IPS-18a (cell line): ENCODE results near the gene RRM2.
"Not testable (repeated sequence)": the region's sequence is repeated elsewhere in the genome, so short reads cannot be mapped to it uniquely, and the experiment has no call there.

Experiments
- H3K27ac ChIP-seq: one replicate; pipeline ENCODE4 v1.5.1; 2013; ENCODE audit warnings: low read length
- H3K27me3 ChIP-seq: one replicate; pipeline ENCODE4 v1.6.1; 2013; ENCODE audit warnings: mild to moderate bottlenecking, low read length; ENCODE audit not compliant: control insufficient read depth, insufficient read depth
- H3K36me3 ChIP-seq: one replicate; pipeline ENCODE4 v1.6.1; 2013; ENCODE audit warnings: low read depth, low read length; ENCODE audit not compliant: control insufficient read depth
- H3K4me1 ChIP-seq: one replicate; pipeline ENCODE4 v1.6.1; 2013; ENCODE audit warnings: low read depth, low read length; ENCODE audit not compliant: control insufficient read depth
- H3K4me3 ChIP-seq: one replicate; pipeline ENCODE4 v1.5.1; 2013; ENCODE audit warnings: low read length
- H3K9ac ChIP-seq: one replicate; pipeline ENCODE4 v1.6.1; 2013; ENCODE audit warnings: mild to moderate bottlenecking, low read length, moderate library complexity
- H3K9me3 ChIP-seq: one replicate; pipeline ENCODE4 v1.6.1; 2013; ENCODE audit warnings: low read depth, low read length; ENCODE audit not compliant: control insufficient read depth

RRM2 gene

DNA sequence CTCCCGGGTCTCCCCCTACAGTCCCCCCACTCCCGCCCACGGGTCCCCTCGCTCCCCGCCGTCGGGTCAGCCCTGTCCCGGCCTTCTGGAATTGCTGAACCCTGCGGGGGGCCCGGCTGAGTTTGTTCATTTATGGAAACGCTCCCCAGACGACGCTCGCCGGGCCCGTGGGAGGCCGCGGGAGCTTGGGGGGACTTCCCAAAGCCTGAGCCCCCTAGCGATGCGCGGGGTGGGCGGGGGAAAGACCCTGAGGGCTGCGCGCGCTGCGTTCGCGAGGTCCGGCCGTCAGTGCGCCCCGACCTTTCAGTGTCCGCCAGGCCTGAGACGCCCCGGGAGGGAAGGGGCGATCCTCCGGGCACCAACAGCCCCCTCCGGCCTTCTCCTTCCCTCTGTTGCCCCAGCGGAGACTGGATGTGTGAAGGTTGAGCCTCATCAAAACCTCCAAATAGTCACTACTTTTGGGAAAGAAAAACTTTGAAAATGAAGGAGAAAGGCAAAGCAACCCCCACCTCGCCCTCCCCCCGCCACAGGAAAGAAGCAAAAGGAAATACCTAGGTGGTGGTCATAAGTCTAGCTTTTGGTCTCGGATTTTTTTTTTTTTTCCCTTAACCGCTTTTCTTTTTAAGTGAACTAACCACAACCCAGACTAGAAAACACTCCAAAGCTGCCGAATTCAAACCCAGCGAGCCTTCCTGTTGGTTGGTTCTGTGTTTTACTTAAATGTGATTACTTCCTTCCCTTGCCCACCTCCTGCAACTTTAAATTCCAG, 41.8 kb upstream of the RRM2 start:
- no peaks in the 10 kb centered on the region for H3K36me3 ChIP-seq
- peaks cover 12% of the 10 kb centered on the region for H3K4me1 ChIP-seq
- no peaks in the 10 kb centered on the region for H3K9me3 ChIP-seq
- H3K9ac ChIP-seq, result no peak overlapping the region
- peak overlapping the region; percentile 39 for H3K4me3 ChIP-seq
- H3K27me3 ChIP-seq, result peaks cover 69% of the 10 kb centered on the region
- no peak overlapping the region for H3K27ac ChIP-seq

DNA sequence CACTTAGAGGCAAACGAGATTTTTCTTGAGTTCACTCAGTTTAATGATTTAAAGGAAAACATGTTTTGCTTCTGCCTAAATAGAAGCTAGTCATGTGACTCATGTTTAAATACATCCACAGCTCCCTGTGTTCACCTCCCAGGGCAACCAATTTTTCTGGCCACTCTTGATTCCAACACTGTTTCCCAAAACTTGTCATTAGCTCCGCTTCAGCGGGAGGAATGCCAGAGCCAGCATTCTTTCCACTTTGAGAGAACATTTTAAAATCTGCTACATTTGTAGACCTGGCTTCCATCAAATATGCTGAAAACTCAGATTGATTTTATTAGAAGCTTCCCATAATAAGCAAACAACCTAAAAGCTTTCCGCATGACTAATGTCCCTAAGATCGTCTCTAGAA, 39.5 kb upstream of the RRM2 start:
- Histone ChIP-seq H3K36me3 (no peaks in the 10 kb centered on the region), H3K9me3 (no peaks in the 10 kb centered on the region), H3K27me3 (peaks cover 49% of the 10 kb centered on the region), H3K27ac (no peak overlapping the region), H3K4me1 (peaks cover 12% of the 10 kb centered on the region), H3K9ac (no peak overlapping the region), H3K4me3 (no peak overlapping the region)

DNA sequence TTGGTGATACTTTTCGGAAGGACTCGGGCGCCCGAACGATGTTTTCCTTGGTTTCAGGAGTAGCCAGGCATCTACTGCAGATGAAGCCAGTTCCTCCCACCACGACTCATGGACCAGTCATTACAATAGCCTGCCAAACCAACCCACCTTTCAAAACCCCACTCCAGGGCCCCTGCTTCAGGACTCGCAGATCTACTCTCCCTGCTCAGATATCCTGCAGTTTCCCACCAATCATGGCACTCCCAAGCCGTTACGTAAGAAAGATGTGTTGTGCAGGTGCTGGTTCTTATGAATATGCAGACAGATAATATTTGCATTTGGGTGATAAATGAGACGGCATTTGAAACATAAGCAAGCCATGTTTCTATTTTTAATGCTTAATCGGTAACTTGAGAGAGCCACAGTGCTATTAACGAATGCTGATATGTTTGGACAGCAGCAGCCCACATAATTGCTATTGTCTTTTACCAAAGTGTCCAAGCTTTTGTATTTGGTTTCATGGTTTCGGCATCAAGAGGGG, 38.8 kb upstream of the RRM2 start:
- no peak overlapping the region for H3K4me3 ChIP-seq
- no peak overlapping the region for H3K9ac ChIP-seq
- no peaks in the 10 kb centered on the region for H3K9me3 ChIP-seq
- peaks cover 12% of the 10 kb centered on the region for H3K4me1 ChIP-seq
- no peak overlapping the region for H3K27ac ChIP-seq
- no peaks in the 10 kb centered on the region for H3K36me3 ChIP-seq
- peaks cover 42% of the 10 kb centered on the region for H3K27me3 ChIP-seq

DNA sequence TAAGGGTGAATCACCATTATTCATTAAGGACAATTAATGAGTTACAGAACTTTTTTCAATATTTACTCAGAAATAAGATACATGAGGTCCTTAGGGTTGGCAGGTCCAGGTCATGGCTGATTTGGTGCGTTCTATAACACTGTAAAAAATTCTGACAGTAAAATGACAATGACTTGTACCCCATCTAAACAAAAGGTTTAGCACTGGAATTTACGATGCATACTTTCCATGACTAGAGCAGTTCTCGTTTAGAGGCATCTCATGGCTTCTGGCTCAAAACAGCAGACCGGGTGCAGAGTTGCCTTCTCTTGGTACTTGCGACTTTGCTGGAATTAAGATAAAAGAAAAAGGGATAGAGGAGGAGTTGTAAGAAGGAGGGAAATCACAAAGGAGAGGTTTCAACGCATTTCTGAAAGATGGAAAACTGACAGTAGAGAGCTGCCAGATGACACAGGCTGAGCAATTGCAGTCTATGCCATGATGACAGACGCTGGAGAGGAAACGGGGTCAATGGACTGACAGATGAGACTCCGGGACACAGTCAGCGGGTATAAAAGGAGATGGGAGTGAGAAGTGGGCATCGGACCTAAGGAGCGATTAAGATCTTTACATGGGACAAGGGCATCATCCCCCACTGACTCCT, 38.2 kb upstream of the RRM2 start:
- no peak overlapping the region for H3K4me3 ChIP-seq
- H3K9me3 ChIP-seq, result no peaks in the 10 kb centered on the region
- no peak overlapping the region for H3K9ac ChIP-seq
- H3K27me3 ChIP-seq, result peaks cover 36% of the 10 kb centered on the region
- peaks cover 6% of the 10 kb centered on the region for H3K4me1 ChIP-seq
- no peaks in the 10 kb centered on the region for H3K36me3 ChIP-seq
- no peak overlapping the region for H3K27ac ChIP-seq

DNA sequence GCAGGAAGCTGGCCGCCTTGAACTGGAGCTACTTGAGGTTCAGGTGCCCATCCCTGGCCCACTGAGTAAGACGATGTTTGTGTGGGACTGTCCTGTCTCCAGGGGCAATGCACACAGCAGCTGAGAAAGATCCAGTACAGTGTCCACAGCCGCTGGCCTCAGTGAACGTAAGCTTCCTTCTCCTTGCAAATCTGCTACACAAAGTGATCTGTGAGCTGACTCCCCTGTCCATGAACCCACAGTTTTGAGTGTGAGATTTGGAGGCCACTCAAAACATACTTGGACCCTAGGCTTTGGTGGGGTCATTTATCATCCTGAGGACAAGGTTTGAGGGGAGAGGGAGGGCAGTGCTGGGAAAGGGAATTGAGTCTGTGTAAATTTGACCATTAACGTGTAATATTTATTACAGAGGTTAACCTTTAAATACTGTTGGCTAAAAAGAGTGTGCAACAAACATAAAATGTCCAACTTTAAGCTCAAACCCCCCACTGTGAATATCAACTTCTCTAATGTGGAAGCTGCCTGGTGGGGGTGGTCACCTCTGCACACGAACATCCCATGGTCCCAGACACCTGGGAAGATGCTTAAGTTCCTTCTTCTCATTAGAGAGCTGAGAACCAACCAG, 37.4 kb upstream of the RRM2 start:
- Histone ChIP-seq H3K27me3 (peaks cover 32% of the 10 kb centered on the region), H3K27ac (no peak overlapping the region), H3K4me1 (peaks cover 6% of the 10 kb centered on the region), H3K9me3 (no peaks in the 10 kb centered on the region), H3K9ac (no peak overlapping the region), H3K36me3 (no peaks in the 10 kb centered on the region), H3K4me3 (no peak overlapping the region)

DNA sequence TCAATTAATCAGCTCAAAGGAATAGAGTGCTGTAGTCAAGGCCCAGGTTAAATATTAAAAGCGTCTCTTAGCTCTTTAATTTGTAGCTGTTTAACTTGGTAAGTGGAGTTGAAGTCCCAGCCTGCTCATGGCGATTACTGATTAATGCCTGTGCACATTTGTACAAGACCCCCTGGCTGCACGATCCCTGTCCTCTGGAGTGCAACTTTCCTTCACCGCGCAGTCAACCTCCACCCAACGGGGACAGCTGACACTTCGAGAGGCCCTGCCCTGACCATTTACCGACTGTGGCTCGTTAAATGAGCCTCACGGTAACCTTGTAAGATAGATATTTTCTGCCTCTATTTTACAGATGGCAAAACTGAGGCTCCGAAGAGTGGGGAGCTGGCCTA, 36.9 kb upstream of the RRM2 start:
- peaks cover 28% of the 10 kb centered on the region for H3K27me3 ChIP-seq
- no peaks in the 10 kb centered on the region for H3K36me3 ChIP-seq
- no peak overlapping the region for H3K9ac ChIP-seq

DNA sequence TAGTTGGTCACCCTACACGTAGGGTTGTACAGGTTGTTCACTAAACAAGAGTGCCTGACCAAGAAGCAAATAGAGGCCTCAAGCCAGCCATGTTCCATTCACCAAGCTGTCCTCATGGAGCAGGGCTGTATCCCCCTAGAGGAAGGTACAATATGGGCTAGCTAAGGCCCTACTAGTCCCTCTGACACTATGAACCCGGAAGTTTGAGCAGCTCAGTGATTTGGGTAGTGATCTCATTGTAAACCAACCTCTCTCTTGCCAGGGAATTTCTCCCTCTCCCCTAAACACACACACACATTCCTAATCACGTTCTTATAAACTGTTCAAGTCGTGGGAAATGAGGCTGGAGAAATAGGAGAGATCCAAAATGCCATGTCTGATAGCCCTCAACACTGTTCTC, 35.6 kb upstream of the RRM2 start:
- Histone ChIP-seq H3K27ac (no peak overlapping the region), H3K4me1 (no peaks in the 10 kb centered on the region), H3K27me3 (peaks cover 15% of the 10 kb centered on the region), H3K4me3 (no peak overlapping the region), H3K9me3 (no peaks in the 10 kb centered on the region), H3K9ac (no peak overlapping the region), H3K36me3 (no peaks in the 10 kb centered on the region)

More for the DNA sequence above, 36.9 kb upstream of the RRM2 start:
- H3K9me3 ChIP-seq, result no peaks in the 10 kb centered on the region
- no peak overlapping the region for H3K27ac ChIP-seq
- H3K4me1 ChIP-seq, result peaks cover 6% of the 10 kb centered on the region
- no peak overlapping the region for H3K4me3 ChIP-seq

DNA sequence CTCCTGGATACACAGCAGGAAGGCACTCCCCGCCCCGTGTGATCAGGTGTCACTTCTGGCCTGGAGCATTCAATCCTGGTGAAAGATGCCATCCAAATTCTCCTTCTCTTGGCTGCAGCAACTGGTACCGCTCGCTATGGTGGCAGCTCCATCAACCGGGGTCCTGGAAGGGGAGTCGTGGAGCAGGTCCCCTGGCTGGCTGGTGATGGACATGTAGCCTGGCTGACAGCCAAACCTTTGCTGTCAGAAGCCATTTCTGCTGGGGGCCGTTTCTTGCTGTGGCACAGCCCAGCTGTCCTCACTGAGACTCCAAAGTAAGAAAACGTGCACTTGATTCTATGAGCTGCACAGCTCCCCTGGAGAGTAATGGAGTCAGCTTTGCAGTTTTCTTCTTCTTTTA, 35.2 kb upstream of the RRM2 start:
- H3K27me3 ChIP-seq, result peaks cover 11% of the 10 kb centered on the region
- H3K9me3 ChIP-seq, result no peaks in the 10 kb centered on the region
- no peak overlapping the region for H3K9ac ChIP-seq
- H3K27ac ChIP-seq, result no peak overlapping the region
- no peak overlapping the region for H3K4me3 ChIP-seq
- H3K36me3 ChIP-seq, result no peaks in the 10 kb centered on the region
- no peaks in the 10 kb centered on the region for H3K4me1 ChIP-seq

DNA sequence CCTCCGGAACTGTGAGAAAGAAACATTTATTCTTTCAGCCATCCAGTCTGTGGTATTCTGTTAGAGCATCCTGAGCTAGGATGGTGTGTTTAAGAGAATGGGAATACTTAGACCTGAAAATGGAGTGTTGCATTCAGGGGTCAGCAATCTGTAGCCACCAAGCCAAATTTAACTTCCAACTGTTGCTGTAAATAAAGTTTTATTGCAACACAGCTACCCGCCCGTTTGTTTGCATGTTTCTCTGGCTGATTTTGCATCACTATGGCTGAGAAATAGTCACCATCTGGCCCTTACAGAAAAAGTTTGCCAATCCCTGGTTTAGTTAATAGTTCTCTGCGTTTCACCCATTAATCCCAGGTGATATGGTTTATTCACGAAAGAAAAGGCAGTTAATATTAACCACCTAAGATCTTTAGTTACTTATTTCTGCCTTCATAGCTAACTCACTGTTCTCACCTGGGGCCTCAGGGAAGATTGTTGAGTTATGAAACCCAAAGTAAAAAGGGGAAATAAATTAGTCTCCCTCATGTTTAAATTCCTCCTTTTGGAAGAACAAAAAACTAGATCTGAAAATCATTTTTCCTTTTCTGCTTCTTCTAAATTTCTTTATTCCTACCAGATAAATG, 32.9 kb upstream of the RRM2 start:
- H3K27ac ChIP-seq, result no peak overlapping the region
- no peaks in the 10 kb centered on the region for H3K9me3 ChIP-seq
- H3K36me3 ChIP-seq, result no peaks in the 10 kb centered on the region
- no peak overlapping the region for H3K4me3 ChIP-seq
- H3K4me1 ChIP-seq, result no peaks in the 10 kb centered on the region
- H3K27me3 ChIP-seq, result no peaks in the 10 kb centered on the region
- H3K9ac ChIP-seq, result no peak overlapping the region

DNA sequence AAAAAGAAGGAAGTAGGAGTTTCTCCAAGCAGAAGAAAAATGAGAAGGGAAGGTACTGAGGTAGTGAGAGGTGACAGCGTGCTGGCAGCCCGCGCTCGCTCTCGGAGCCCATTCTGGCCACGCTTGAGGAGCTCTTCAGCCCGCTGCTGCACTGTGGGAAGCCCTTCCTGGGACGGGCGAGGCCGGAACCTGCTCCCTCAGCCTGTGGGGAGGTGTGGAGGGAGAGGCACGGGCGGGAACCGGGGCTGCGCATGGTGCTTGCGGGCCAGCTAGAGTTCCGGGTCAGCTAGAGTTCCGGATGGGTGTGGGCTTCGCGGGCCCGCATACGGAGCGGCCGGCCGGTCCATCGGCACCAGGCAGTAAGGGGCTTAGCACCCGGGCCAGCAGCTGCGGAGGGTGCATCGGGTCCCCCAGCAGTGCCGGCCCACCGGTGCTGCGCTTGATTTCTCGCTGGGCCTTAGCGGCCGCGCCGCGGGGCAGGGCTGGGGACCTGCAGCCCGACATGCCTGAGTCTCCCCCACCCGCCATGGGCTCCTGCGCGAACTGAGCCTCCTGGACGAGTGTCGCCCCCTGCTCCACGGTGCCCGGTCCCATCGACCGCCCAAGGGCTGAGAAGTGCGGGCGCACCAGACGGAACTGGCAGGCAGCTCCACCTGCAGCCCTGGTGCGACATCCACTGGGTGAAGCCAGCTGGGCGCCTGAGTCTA, 31.2 kb upstream of the RRM2 start:
- no peaks in the 10 kb centered on the region for H3K36me3 ChIP-seq
- H3K27ac ChIP-seq, result no peak overlapping the region
- no peaks in the 10 kb centered on the region for H3K9me3 ChIP-seq
- no peak overlapping the region for H3K9ac ChIP-seq
- no peak overlapping the region for H3K4me3 ChIP-seq
- no peaks in the 10 kb centered on the region for H3K27me3 ChIP-seq
- H3K4me1 ChIP-seq, result peaks cover 3% of the 10 kb centered on the region

DNA sequence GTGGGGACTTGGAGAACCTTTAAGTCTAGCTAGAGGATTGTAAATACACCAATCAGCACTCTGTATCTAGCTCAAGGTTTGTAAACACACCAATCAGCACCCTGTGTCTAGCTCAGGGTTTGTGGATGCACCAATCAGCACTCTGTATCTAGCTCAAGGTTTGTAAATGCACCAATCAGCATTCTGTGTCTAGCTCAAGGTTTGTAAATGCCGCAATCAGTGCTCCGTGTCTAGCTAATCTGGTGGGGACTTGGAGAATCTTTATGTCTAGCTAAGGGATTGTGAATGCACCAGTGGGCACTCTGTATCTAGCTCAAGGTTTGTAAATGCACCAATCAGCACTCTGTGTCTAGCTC, 30.7 kb upstream of the RRM2 start:
- not testable (repeated sequence) for H3K9ac ChIP-seq, H3K27me3 ChIP-seq, H3K36me3 ChIP-seq, H3K27ac ChIP-seq, H3K9me3 ChIP-seq, H3K4me3 ChIP-seq, H3K4me1 ChIP-seq
